Testis (tissue), 2 donors: Measurements from ENCODE around the gene SPTBN4.

ENCODE experiments used
- CTCF ChIP-seq, 3 experiments: fragments of 450-650 bp in 2 of 3; fragments of 200-600 bp in 1 of 3; sonication (generic) in 1 of 3; IDR thresholded peaks; one replicate each; pipeline ENCODE4 v1.5.1; 2016 to 2019; ENCODE audit warnings: antibody characterized with exemption in 3 of 3, mild to moderate bottlenecking in 2 of 3, moderate library complexity in 1 of 3
- POLR2A ChIP-seq: fragments of 450-650 bp; IDR thresholded peaks from one replicate; pipeline ENCODE4 v1.6.1; 2017; ENCODE audit warnings: antibody characterized with exemption, mild to moderate bottlenecking, moderate library complexity

- TF ChIP-seq CTCF (IDR thresholded peaks at IDR 0.05) (no peak), POLR2A (no peak)
Observed at GRCh38 chr19:40419066-40419612, 47.7 kb upstream of the SPTBN4 start.
